NK-92 (cell line): ENCODE data around the gene IGLON5.

Experiments
- DNase-seq: peaks from one replicate; lab custom pipeline; 2025; ENCODE audit not compliant: unreplicated experiment; lab: John Stamatoyannopoulos, UW

The IGLON5 gene

GRCh38 chr19:51361239-51361638, 49.8 kb downstream of the IGLON5 start:
- DNase-seq = no peak

GRCh38 chr19:51364200-51365106, 53.0 kb downstream of the IGLON5 start:
- no peak for DNase-seq

GRCh38 chr19:51365211-51365964, 53.9 kb downstream of the IGLON5 start:
- no peak for DNase-seq

DNA sequence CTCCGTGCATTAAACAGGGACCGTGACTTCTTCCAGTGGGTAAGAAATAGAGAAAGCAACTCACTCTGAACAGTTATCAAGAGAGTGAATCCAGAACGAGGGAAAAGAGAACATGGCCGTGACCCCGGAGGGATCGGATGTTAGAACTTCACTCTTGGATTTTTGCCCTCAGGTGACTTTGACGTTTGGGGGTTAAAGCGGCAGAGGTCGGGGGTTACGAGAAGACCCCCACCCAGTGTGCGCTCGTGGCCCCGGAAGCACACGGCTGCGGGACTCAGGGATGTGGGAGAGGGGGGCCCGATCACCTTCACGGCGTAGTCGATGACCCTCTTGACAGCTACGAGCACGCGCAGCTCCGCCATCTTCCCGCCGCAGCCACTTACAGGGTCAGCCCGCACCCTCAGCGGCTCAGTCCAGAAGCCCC, 54.5 kb downstream of the IGLON5 start, which contains the start of gene ETFB:
Gene ETFB, minus strand, starts transcription at position 424 of the 424 bp plus-strand sequence. Its CDS starts 62 bp downstream, at position 362.
- no peak for DNase-seq

- DNase-seq = peak; percentile 58
Observed at GRCh38 chr19:51366389-51367254, 55.2 kb downstream of the IGLON5 start.

DNA sequence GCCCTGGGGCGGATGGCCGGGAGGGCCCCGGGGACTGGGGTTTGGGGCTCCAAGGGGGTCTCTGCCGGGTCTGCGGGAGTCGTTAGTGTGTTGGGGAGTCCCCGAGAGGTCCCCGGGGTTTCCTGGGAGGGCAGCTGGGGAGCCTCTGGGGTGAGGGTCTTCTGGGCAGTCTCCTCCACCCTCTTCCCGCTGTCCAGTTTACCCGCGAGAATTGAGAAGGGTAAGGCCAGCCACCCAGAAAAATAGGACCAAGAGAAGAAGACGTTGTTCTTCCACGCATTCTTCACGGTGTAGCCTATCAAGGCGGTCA, 55.8 kb downstream of the IGLON5 start:
- DNase-seq = no peak

DNA sequence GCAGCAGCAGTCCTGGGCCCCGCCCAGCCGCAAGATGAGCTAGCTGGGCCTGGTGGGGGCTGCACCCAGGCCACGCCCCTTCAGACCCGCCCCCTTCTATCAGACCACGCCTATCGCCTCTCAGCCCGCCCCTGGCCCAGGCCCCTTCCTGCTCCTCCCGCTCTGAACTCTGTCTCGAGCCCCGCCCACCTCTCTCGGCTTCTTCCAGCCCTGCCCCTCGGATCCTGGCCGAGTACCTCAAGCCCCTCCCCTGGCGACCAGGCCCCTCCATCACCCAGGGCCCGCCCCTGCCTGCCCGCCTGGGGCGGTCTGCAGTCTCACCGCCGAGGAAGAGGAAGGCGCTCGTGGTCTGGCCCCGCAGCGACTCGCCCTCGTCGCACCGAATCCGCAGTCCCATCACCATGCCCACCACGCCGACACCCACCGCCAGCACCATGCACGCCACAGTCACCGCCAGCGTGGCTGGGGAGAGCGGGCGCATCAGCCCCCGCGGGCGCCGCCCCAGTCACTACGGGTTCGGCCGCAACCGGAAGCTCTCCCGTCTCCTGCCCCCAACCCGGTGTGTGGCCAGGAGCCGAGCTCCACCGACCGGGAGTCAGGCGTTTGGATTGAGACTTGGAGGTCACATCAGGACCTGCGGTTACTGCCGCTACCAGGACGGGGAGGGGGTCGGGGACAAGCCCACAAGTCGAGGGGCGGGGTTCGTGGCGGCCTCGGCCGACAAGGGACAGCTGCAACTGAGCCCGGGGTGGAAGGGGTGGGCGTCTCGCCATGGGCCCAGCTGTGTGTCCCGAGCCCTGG, 56.3 kb downstream of the IGLON5 start:
- peak; percentile 79 for DNase-seq

- no peak for DNase-seq
Observed at GRCh38 chr19:51368366-51369282, 57.2 kb downstream of the IGLON5 start, which contains the start of gene CLDND2. Gene CLDND2, minus strand, starts transcription at chr19:51369003. Its CDS starts 426 bp downstream, at chr19:51368577.

- DNase-seq = no peak
Observed at GRCh38 chr19:51370230-51370629, 58.8 kb downstream of the IGLON5 start.

- DNase-seq = no peak
Observed at GRCh38 chr19:51371186-51371690, 59.8 kb downstream of the IGLON5 start.

- DNase-seq = no peak
Observed at GRCh38 chr19:51372021-51372648, 60.7 kb downstream of the IGLON5 start.

DNA sequence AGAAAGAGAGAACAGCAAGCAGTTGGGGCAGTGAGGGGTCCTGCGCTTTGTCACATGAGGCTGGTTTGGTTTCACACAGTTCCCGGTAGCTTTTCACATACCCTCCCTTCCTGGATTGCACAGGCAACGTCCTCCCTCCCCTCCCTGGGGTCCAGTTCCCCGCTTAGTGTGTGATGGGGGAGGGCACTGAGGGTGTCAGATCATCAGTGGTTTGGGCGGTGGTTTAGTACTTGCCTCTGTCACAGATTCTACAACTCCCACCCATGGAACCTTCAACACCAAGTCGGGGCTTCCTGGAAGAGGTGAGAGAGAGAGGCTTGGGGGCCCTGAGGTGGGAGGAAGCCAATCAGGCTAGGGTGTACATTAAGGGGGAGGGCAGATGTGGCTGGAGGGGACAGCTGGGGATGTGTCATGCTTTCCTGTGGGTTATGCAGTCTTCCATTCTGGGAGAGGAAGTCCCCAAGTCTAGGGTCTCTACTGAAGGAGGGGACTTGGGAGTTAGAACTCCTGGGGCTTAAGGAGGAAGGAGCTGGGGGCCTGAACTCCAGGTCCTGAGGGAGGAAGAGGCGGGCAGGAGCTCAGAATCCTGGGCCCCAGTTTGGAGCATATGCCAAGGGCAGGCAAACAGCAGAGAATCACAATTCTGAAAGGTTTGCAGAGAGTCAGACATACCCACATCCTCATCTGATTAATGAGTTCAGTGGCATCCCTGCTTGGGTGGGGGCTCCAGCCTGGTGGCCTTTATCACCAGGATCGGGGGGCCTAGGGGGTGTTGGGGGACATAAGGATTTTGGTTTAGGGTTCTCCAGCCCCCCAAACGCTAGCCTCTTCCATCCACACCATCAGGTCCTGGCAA, 61.4 kb downstream of the IGLON5 start, which contains the start of gene NKG7:
Gene NKG7, minus strand, starts transcription at position 6 of the 856 bp plus-strand sequence. CDS start 119 bp downstream, outside the sequence.
- no peak for DNase-seq

DNA sequence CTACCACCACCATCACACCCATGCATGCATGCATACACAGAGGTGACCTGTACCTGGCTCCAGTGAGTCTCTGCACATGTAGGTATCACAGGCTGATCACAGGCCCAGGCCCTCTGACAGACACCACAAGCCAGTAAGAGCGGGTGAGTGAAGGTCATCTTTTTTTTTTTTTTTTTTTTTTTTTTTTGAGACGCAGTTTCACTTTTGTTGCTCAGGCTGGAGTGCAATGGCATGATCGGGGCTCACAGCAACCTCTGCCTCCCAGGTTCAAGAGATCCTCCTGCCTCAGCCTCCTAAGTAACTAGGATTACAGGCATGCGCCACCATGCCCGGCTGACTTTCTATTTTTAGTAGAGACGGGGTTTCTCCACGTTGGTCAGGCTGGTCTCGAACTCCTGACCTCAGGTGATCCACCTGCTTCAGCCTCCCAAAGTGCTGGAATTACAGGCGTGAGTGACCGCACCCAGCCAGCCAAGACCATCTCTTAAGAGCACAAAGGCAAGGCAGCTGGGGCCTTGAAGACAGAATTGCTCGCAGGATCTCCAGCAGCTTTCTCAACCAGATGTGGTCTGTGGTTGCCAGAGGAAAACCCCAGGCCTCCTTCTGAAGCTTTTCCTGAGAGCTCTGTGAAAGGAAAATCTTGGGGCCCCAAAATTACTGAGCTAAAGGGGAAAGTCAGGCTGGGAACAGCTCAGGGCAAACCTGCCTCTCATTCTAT, 64.2 kb downstream of the IGLON5 start:
- DNase-seq = no peak

DNA sequence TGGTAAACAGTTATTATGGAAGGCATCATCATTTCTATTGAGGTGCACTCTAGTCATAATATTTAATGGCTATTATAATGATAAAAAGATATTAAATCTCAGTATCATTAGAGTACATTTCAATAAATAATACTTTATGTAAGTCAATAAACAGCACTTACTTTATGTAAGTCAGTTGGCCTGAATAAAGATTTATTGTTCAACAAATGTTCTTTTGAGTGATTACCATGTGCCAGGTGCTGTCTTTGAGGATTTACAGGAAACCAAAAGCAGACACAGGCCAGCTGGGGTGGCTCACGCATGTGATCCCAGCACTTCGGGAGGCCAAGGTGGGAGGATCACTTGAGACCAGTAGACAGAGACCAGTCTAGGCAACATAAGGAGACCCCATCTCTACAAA, 66.0 kb downstream of the IGLON5 start:
- no peak for DNase-seq

DNA sequence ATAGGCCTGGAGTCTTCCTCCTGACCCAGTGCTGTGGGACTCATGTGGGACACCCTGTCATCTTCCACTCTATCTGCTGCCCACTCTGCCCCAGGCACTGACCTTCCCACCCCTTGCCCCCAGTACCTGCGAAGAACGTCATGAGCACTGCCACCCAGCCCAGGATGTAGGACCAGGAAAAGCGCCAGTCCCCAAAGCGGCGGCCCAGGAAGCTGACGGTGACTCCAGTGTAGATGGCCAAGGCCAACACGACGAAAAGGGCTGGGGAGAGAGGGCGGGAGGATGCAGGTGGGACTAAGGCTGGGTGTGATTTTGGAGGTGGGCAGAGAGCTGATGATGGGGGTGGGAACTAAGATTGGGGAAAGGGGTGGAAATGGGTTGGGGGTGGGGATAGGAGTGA, 68.9 kb downstream of the IGLON5 start:
- DNase-seq = no peak
